Endothelial cell (in vitro differentiated cells): Measurements from ENCODE around the gene ITFG2. TPM values are rescaled to one million over a fixed set of nuclear protein-coding genes. Genes with fewer than 3 reads are reported as not detected.
"Not testable (repeated sequence)": the region's sequence is repeated elsewhere in the genome, so short reads cannot be mapped to it uniquely, and the experiment has no call there.

Experiments used
- DNase-seq: peaks from one replicate; pipeline ENCODE4 v3.0.0; 2021; ENCODE audit warnings: low spot score
- H3K27ac Mint-ChIP-seq: one replicate; pipeline ENCODE4 v1.8.0; 2021; ENCODE audit warnings: mixed read lengths, inconsistent platforms; ENCODE audit not compliant: unreplicated experiment
- H3K27me3 Mint-ChIP-seq: one replicate; pipeline ENCODE4 v1.8.0; 2021; ENCODE audit warnings: mild to moderate bottlenecking, moderate library complexity, mixed read lengths, inconsistent platforms; ENCODE audit not compliant: unreplicated experiment
- H3K36me3 Mint-ChIP-seq: one replicate; pipeline ENCODE4 v1.8.0; 2021; ENCODE audit warnings: mild to moderate bottlenecking, low read depth, mixed read lengths, inconsistent platforms; ENCODE audit not compliant: unreplicated experiment
- H3K4me1 Mint-ChIP-seq: one replicate; pipeline ENCODE4 v1.8.0; 2021; ENCODE audit warnings: mild to moderate bottlenecking, mixed read lengths, inconsistent platforms; ENCODE audit not compliant: unreplicated experiment
- H3K4me3 Mint-ChIP-seq: one replicate; pipeline ENCODE4 v1.8.0; 2021; ENCODE audit warnings: mild to moderate bottlenecking, mixed read lengths, inconsistent platforms; ENCODE audit not compliant: unreplicated experiment
- H3K9me3 Mint-ChIP-seq: one replicate; pipeline ENCODE4 v1.8.0; 2021; ENCODE audit warnings: mixed read lengths, inconsistent platforms; ENCODE audit not compliant: unreplicated experiment
- CTCF ChIP-seq: fragments of 200-600 bp; sonication (generic); IDR thresholded peaks from one replicate; pipeline ENCODE4 v1.5.0; 2021; ENCODE audit warnings: antibody characterized with exemption; ENCODE audit not compliant: unreplicated experiment
- total RNA-seq: library from RNA; stranded (reverse); fragmentation: NEBNext Ultra II Directional; extraction: Animal tissue kit (Norgen Biotek cat#: 25700); gene quantifications from one replicate; pipeline ENCODE4 v1.2.1, GENCODE V29; 2021; ENCODE audit not compliant: unreplicated experiment

The ITFG2 gene
- total RNA-seq, 1 donor from 2014 or later: 16.3 TPM

GRCh38 chr12:2768224-2768961 is 44.1 kb upstream of the ITFG2 start:
- Mint-ChIP-seq H3K27me3 (peaks cover 7% of the 10 kb centered on the region), H3K4me3 (no peak overlapping the region), H3K27ac (no peak overlapping the region), H3K4me1 (no peaks in the 10 kb centered on the region), H3K9me3 (no peaks in the 10 kb centered on the region), H3K36me3 (peaks cover 6% of the 10 kb centered on the region)
- no peak for DNase-seq
- TF ChIP-seq CTCF: no peak

- peaks cover 11% of the 10 kb centered on the region for H3K36me3 Mint-ChIP-seq
- H3K27me3 Mint-ChIP-seq: peaks cover 9% of the 10 kb centered on the region
- H3K9me3 Mint-ChIP-seq: no peaks in the 10 kb centered on the region
- H3K27ac Mint-ChIP-seq: no peak overlapping the region
- H3K4me3 Mint-ChIP-seq: no peak overlapping the region
- H3K4me1 Mint-ChIP-seq: no peaks in the 10 kb centered on the region
- DNase-seq: no peak
- TF ChIP-seq CTCF: no peak
Observed at GRCh38 chr12:2769866-2770533, 42.5 kb upstream of the ITFG2 start.

DNA sequence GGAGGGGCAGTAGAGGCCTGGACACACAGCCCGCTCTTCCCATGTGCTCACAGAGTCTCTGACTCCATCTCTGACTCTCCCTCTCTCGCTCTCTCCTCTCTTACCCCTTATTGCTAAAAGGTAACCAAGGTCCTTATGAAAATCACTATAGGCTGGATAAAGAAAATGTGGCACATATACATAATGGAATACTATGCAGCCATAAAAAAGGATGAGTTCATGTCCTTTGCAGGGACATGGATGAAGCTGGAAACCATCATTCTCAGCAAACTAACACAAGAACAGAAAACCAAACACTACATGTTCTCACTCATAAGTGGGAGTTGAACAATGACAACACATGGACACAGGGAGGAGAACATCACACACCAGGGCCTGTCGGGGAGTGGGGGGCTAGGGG is 41.9 kb upstream of the ITFG2 start:
- DNase-seq, H3K9me3 Mint-ChIP-seq, H3K27ac Mint-ChIP-seq, H3K27me3 Mint-ChIP-seq, H3K4me1 Mint-ChIP-seq: not testable (repeated sequence)
- Mint-ChIP-seq H3K4me3 (peak overlapping the region; percentile 9), H3K36me3 (peaks cover 11% of the 10 kb centered on the region)

- Mint-ChIP-seq H3K4me1 (no peaks in the 10 kb centered on the region), H3K27ac (no peak overlapping the region), H3K36me3 (peaks cover 11% of the 10 kb centered on the region), H3K4me3 (no peak overlapping the region), H3K9me3 (no peaks in the 10 kb centered on the region), H3K27me3 (peaks cover 8% of the 10 kb centered on the region)
- no peak for DNase-seq
- TF ChIP-seq CTCF: no peak
Observed at GRCh38 chr12:2772370-2772769, 40.1 kb upstream of the ITFG2 start.

- Mint-ChIP-seq H3K4me1 (no peaks in the 10 kb centered on the region), H3K27me3 (peaks cover 8% of the 10 kb centered on the region), H3K9me3 (no peaks in the 10 kb centered on the region), H3K27ac (no peak overlapping the region), H3K36me3 (peaks cover 11% of the 10 kb centered on the region), H3K4me3 (no peak overlapping the region)
- DNase-seq: no peak
- TF ChIP-seq CTCF: no peak
Observed at GRCh38 chr12:2773199-2773875, 39.1 kb upstream of the ITFG2 start.
